Pancreas (tissue), 10 donors: ENCODE data around the gene E2F6. TPM values are rescaled to one million over a fixed set of nuclear protein-coding genes. Genes with fewer than 3 reads are reported as not detected.

ENCODE experiments used
- ATAC-seq, 4 donors: fragments of 200-7000 bp; cut with Tn5 transposase; one replicate each; pipeline versions ENCODE4 v1.8.0 to v1.9.1; 2020; ENCODE audit warnings: mild to moderate bottlenecking in 4 of 4, moderate library complexity in 4 of 4
- DNase-seq, 6 donors: peaks; one replicate each; pipeline ENCODE4 v3.0.0-alpha.2; 2020
- FAIRE-seq: peaks from 2 replicates; lab custom pipeline; 2012; peaks lifted over from hg19 to GRCh38; lab: Jason Lieb, UNC
- H3K27ac ChIP-seq, 4 donors: fragments of 200-600 bp; sonication (generic); 1 replicate in 3 of 4; 2 replicates in 1 of 4; pipeline versions ENCODE4 v1.5.0 to v1.8.0; 2020
- H3K27me3 ChIP-seq, 4 donors: fragments of 200-600 bp; one replicate each; pipeline ENCODE4 v1.8.0; 2021
- H3K36me3 ChIP-seq, 3 donors: fragments of 200-600 bp; sonication (generic) in 1 of 3; one replicate each; pipeline versions ENCODE4 v1.5.0 to v1.8.0; 2020 to 2021
- H3K4me1 ChIP-seq, 3 donors: fragments of 200-600 bp; one replicate each; pipeline ENCODE4 v1.8.0; 2021
- H3K4me3 ChIP-seq, 4 donors: fragments of 200-600 bp; sonication (generic) in 2 of 4; one replicate each; pipeline versions ENCODE4 v1.5.0 to v1.8.0; 2020 to 2021
- H3K9me3 ChIP-seq, 4 donors: fragments of 200-600 bp; one replicate each; pipeline ENCODE4 v1.8.0; 2021
- WGBS, 2 donors: extraction: QIAGEN DNeasy Blood & Tissue Kit; methylation state at CpG; one replicate each; pipeline ENCODE4 v1.1.7; 2013; 5-methylcytosine and 5-hydroxymethylcytosine counted together
- intact Hi-C, 3 donors: fragments of 100-400 bp; cut with DNase I; formaldehyde crosslinking; loops; one replicate each; pipeline versions ENCODE4 v1.11.1 to v1.14.2; 2022
- polyA plus RNA-seq, 2 donors: library from polyadenylated mRNA; stranded (reverse); fragments of 200-250 nt; gene quantifications; one replicate each; pipeline ENCODE4 v1.2.3, GENCODE V29; 2013
- total RNA-seq, 6 donors: library from RNA; stranded (reverse); fragmentation: NEBNext Ultra II Directional in 4 of 6; extraction: Animal tissue kit (Norgen Biotek cat#: 25700) in 4 of 6; gene quantifications; one replicate each; pipeline versions ENCODE4 v1.2.1 to v1.2.4, GENCODE V29; 2021 to 2023
- TF ChIP-seq, protein P1 (sequence below), 4 donors: fragments of 200-600 bp; sonication (generic) in 3 of 4; IDR thresholded peaks; one replicate each; pipeline versions ENCODE4 v1.5.0 to v1.8.0; 2021; ENCODE audit warnings: antibody characterized with exemption in 4 of 4
- donor health status: healthy with polysubstance abuse.
- donor health status: DM: no; HTN: no; CAD: no; lungs with moderate emphysema.
- donor health status: DM: no; HTN: no; CAD: no.
- donor health status: control.
- donor health status: control.
- donor health status: Bipolar disorder and iron deficiency.
- donor health status: DM: yes; HTN: yes; CAD: no.
- donor health status: DM: no; HTN: no; CAD: no.
- donor health status: DM: no; HTN: no; CAD: no.
- donor health status: DM: yes; HTN: yes; CAD: no.

E2F6 gene
- total and polyA plus RNA-seq, 8 donors, result 3.0 to 9.6 (median 5.0) TPM

- ATAC-seq, result no peak
- FAIRE-seq, result no peak
- Histone ChIP-seq H3K4me3 (no peak overlapping the region), H3K9me3 (no peaks in the 10 kb centered on the region), H3K27ac (no peak overlapping the region), H3K4me1 (peaks cover 0 to 19% (median 18%) of the 10 kb centered on the region in 3 donors), H3K36me3 (no peaks in the 10 kb centered on the region), H3K27me3 (no peaks in the 10 kb centered on the region)
- DNase-seq, result no peak
- intact Hi-C loops, result no loop called here
- WGBS, 2 donors, result 82 to 89% methylated on average over 5 of the region's 5 CpGs
- TF ChIP-seq, protein P1, sequence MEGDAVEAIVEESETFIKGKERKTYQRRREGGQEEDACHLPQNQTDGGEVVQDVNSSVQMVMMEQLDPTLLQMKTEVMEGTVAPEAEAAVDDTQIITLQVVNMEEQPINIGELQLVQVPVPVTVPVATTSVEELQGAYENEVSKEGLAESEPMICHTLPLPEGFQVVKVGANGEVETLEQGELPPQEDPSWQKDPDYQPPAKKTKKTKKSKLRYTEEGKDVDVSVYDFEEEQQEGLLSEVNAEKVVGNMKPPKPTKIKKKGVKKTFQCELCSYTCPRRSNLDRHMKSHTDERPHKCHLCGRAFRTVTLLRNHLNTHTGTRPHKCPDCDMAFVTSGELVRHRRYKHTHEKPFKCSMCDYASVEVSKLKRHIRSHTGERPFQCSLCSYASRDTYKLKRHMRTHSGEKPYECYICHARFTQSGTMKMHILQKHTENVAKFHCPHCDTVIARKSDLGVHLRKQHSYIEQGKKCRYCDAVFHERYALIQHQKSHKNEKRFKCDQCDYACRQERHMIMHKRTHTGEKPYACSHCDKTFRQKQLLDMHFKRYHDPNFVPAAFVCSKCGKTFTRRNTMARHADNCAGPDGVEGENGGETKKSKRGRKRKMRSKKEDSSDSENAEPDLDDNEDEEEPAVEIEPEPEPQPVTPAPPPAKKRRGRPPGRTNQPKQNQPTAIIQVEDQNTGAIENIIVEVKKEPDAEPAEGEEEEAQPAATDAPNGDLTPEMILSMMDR (IDR thresholded peaks at IDR 0.05), result no peak
Observed at GRCh38 chr2:11467129-11467649, 1.2 kb upstream of the E2F6 start.

DNA sequence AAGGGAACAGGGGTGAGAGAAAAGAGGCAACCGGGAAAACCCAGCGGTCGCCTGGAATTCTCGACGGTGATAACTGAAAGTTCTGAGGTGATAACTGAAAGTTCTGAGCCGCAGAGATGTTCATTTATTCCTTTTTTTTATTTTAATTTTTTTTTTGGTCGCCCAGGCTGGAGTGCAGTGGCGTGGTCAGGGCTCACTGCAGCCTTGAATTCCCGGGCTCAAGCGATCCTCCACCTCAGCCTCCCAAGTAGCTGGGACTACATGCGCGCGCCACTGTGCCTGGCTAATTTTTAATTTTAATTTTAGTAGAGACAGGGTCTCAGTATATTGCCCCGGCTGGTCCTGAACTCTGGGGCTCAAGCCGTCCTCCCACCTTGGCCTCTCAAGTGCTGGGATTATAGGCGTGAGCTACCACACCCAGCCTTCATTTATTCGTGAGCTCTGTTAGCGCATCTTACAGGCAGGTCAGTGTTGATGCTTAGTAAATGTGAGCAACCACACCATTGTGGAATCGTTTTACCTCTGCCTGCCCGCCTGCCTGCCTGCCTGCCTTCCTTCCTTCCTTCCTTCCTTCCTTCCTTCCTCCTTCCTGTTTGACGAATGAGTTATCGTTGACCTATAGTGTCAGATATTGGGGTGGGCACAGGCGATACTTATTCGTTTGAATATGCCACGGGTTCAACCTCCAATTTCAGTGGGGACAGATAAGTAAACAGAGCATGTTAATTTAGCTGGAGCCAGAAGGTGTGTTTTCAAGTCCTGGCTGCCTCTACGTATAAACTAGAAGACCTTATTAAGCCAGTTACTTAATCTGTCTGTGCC is 557 bp upstream of the E2F6 start:
- peak overlapping the region; percentile 64 to 81 (median 66) for H3K4me3 ChIP-seq
- ATAC-seq, result peak; percentile 13 to 34 (median 25)
- DNase-seq, result peak in 1 of 6 donors; percentile 31
- intact Hi-C loops, result no loop called here
- FAIRE-seq, result no peak
- 28 to 31% methylated on average over 26 of the region's 26 CpGs for WGBS, 2 donors
- peak overlapping the region in 2 of 4 donors; percentile 84 to 91 for H3K27ac ChIP-seq
- H3K4me1 ChIP-seq, result peaks cover 0 to 19% (median 18%) of the 10 kb centered on the region in 3 donors
- H3K27me3 ChIP-seq, result no peaks in the 10 kb centered on the region
- no peaks in the 10 kb centered on the region for H3K9me3 ChIP-seq
- H3K36me3 ChIP-seq, result no peaks in the 10 kb centered on the region
- TF ChIP-seq, protein P1 (IDR thresholded peaks at IDR 0.05), result no peak

DNA sequence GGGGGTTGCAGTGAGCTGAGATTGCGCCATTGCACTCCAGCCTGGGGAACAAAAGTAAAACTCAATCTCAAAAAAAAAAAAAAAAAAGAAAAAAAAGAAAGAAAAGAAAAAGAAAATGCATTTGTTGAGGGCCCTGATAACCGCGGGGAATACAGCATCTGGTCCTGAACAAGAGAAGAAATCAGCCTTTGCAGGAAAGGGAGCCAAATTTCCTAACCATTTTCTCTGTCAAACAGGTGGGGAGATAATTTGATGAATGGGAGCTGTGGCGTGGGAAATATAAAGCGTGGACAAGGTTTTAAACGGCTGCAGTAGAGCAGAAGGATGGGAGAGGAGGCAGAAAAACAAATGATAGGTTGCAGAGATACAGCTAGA is 864 bp downstream of the E2F6 start:
- Histone ChIP-seq H3K4me3 (peak overlapping the region; percentile 64 to 81 (median 66)), H3K27ac (peak overlapping the region; percentile 79 to 91 (median 82)), H3K27me3 (no peaks in the 10 kb centered on the region), H3K4me1 (peaks cover 0 to 19% (median 18%) of the 10 kb centered on the region in 3 donors), H3K36me3 (no peaks in the 10 kb centered on the region), H3K9me3 (no peaks in the 10 kb centered on the region)
- ATAC-seq (no peak), FAIRE-seq (no peak), DNase-seq (no peak)
- TF ChIP-seq, protein P1 (IDR thresholded peaks at IDR 0.05), result no peak
- intact Hi-C loops, result no loop called here
- 26% methylated on average over 6 of the region's 6 CpGs for WGBS, 2 donors

GRCh38 chr2:11459816-11460215 is 6.1 kb downstream of the E2F6 start:
- DNase-seq, result no peak
- no peak overlapping the region for H3K27ac ChIP-seq
- H3K9me3 ChIP-seq, result no peaks in the 10 kb centered on the region
- no peak for ATAC-seq
- intact Hi-C loops, result no loop called here
- 91 to 92% methylated on average over 4 of the region's 4 CpGs for WGBS, 2 donors
- no peaks in the 10 kb centered on the region for H3K27me3 ChIP-seq
- no peak for FAIRE-seq
- peaks cover 0 to 14% (median 14%) of the 10 kb centered on the region in 3 donors for H3K4me1 ChIP-seq
- TF ChIP-seq, protein P1 (IDR thresholded peaks at IDR 0.05), result no peak
- H3K4me3 ChIP-seq, result no peak overlapping the region
- H3K36me3 ChIP-seq, result no peaks in the 10 kb centered on the region

DNA sequence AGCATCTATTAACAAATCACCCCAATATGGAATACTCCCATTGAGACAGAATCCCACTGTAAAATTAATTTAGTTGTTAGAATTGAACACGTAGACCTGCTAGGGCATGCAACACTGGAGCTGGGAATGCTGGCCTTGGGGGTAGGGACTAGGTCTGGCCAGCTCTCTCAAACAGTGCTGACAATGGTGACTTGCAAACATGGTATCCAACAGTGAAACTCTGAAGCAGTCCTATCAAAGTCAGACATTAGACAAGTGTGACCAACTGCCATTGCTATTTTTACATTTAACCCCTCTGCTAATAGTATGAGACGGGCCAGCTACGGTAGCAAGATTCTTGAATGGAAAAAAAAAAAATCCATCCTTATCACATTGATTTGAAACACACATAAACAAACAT is 7.2 kb downstream of the E2F6 start:
- intact Hi-C loops, result no loop called here
- Histone ChIP-seq H3K4me1 (peaks cover 0 to 10% (median 5%) of the 10 kb centered on the region in 3 donors), H3K36me3 (no peaks in the 10 kb centered on the region), H3K27me3 (no peaks in the 10 kb centered on the region), H3K9me3 (no peaks in the 10 kb centered on the region), H3K4me3 (no peak overlapping the region), H3K27ac (no peak overlapping the region)
- WGBS, 2 donors, result 60 to 74% methylated on average over 3 of the region's 3 CpGs
- TF ChIP-seq, protein P1 (IDR thresholded peaks at IDR 0.05), result no peak
- DNase-seq (no peak), ATAC-seq (peak in 1 of 4 donors; percentile 29), FAIRE-seq (no peak)
